ENCODE data around the gene MPIG6B.

- no peak for TF ChIP-seq CTCF (tag by site-specific recombination; IDR thresholded peaks at IDR 0.05)
- no peak for TF ChIP-seq ZNF704 (tag by site-specific recombination; IDR thresholded peaks at IDR 0.05)
- TF ChIP-seq ZNF121 (tag by site-specific recombination; IDR thresholded peaks at IDR 0.05) = no peak
- no peak for TF ChIP-seq ZBTB7A (tag by site-specific recombination; IDR thresholded peaks at IDR 0.05; ENCODE audit: low read depth)
- no peak for TF ChIP-seq ZNF701 (tag by site-specific recombination; IDR thresholded peaks at IDR 0.05)
- TF ChIP-seq ZNF311 (tag by site-specific recombination; IDR thresholded peaks at IDR 0.05; ENCODE audit: borderline replicate concordance) = no peak
- no peak for TF ChIP-seq ZNF132 (tag by site-specific recombination; IDR thresholded peaks at IDR 0.05; ENCODE audit: borderline replicate concordance)
- no peak for TF ChIP-seq YY1 (tag by site-specific recombination; IDR thresholded peaks at IDR 0.05)
- no peak for TF ChIP-seq ZNF544 (tag by site-specific recombination; IDR thresholded peaks at IDR 0.05)
- TF ChIP-seq ZNF274 (IDR thresholded peaks at IDR 0.05; ENCODE audit: low read length) = no peak
- TF ChIP-seq ZNF274 (tag by site-specific recombination; IDR thresholded peaks at IDR 0.05; ENCODE audit: borderline replicate concordance) = no peak
- no peak for TF ChIP-seq SP2 (tag by site-specific recombination; IDR thresholded peaks at IDR 0.05)
- TF ChIP-seq ZNF555 (tag by site-specific recombination; conservative IDR thresholded peaks at IDR 0.05) = no peak
- no peak for TF ChIP-seq ZNF639 (tag by site-specific recombination; IDR thresholded peaks at IDR 0.05)
- TF ChIP-seq ZNF239 (tag by site-specific recombination; IDR thresholded peaks at IDR 0.05) = no peak
These were observed 16.6 kb upstream of the MPIG6B start, which contains the start of gene LY6G6F for GRCh38 chr6:31706599-31706998.
